K562 (cell line): Measurements from ENCODE around the gene DHX8. TPM values are rescaled to one million over a fixed set of nuclear protein-coding genes. Genes with fewer than 3 reads are reported as not detected.
A peak's percentile ranks its signal among the peaks of the same experiment; 100 is the strongest.

ENCODE experiments used
- BCOR ChIP-seq: fragments of 450-650 bp; IDR thresholded peaks from 2 replicates; pipeline ENCODE4 v1.6.1; 2016
- CREB1 ChIP-seq, 2 experiments: sonication (generic) in 1 of 2; formaldehyde crosslinking in 1 of 2; IDR thresholded peaks; 2 replicates each; pipeline versions ENCODE4 v1.6.1 to v1.8.0; 2012 to 2022; ENCODE audit warnings: inconsistent platforms in 1 of 2, mild to moderate bottlenecking in 1 of 2, missing genetic modification reagents in 1 of 2, moderate library complexity in 1 of 2
- ETV5 ChIP-seq: sonication (generic); formaldehyde crosslinking; IDR thresholded peaks from 2 replicates; pipeline ENCODE4 v1.4.0; 2020; ENCODE audit warnings: low read depth, mild to moderate bottlenecking, missing genetic modification reagents
- EZH2 ChIP-seq: IDR thresholded peaks from 2 replicates; pipeline ENCODE4 v1.6.1; 2012; ENCODE audit warnings: low read depth, mild to moderate bottlenecking, inconsistent platforms, low read length, borderline replicate concordance
- LCOR ChIP-seq: sonication (generic); formaldehyde crosslinking; IDR thresholded peaks from 2 replicates; pipeline ENCODE4 v1.8.0; 2022; ENCODE audit warnings: mild to moderate bottlenecking, missing genetic modification reagents
- NR3C1 ChIP-seq: sonication (generic); formaldehyde crosslinking; IDR thresholded peaks from 2 replicates; pipeline ENCODE4 v1.8.1; 2022; ENCODE audit warnings: missing genetic modification reagents
- RBM17 ChIP-seq: fragments of 200-400 bp; formaldehyde crosslinking; IDR thresholded peaks from 2 replicates; pipeline ENCODE4 v1.6.1; 2017; ENCODE audit warnings: low read depth, mild to moderate bottlenecking, low read length, borderline replicate concordance
- SMARCB1 ChIP-seq: IDR thresholded peaks from 2 replicates; pipeline ENCODE4 v1.6.1; 2011; ENCODE audit warnings: improper control_type of control experiment, low read depth; ENCODE audit not compliant: insufficient read length
- TRIM24 ChIP-seq, 2 experiments: fragments of 450-650 bp; IDR thresholded peaks; 2 replicates each; pipeline ENCODE4 v1.6.1; 2016
- ZKSCAN1 ChIP-seq: fragments of 150-350 bp; IDR thresholded peaks from 2 replicates; pipeline ENCODE4 v1.6.1; 2016; ENCODE audit warnings: low read depth, low read length
- ZZZ3 ChIP-seq: fragments of 450-650 bp; IDR thresholded peaks from 2 replicates; pipeline ENCODE4 v1.6.1; 2016; ENCODE audit warnings: antibody characterized with exemption, mild to moderate bottlenecking, moderate library complexity
- polyA plus RNA-seq, 8 experiments: library from polyadenylated mRNA; depleted of rRNA in 4 of 8; stranded (reverse) in 5 of 8; unstranded in 3 of 8; fragments of >200 nt; fragmentation: Nextera tagmentation in 2 of 8; fragmentation: Illumina TruSeq in 1 of 8; extraction: Ambion mirVana in 2 of 8; extraction: Trizol in 1 of 8; gene quantifications; 2 replicates each; pipeline versions ENCODE4 v1.2.1 to v1.2.3, GENCODE V29; 2011 to 2014; ENCODE audit warnings: inconsistent platforms in 1 of 8, missing spikeins in 1 of 8
- total RNA-seq, 7 experiments: library from RNA; depleted of rRNA in 6 of 7; stranded (reverse); fragments of >200 nt in 6 of 7; fragmentation: Illumina TruSeq in 2 of 7; extraction: Trizol in 2 of 7; gene quantifications; 2 replicates each; pipeline versions ENCODE4 v1.2.1 to v1.2.3, GENCODE V29; 2011 to 2021; ENCODE audit warnings: low replicate concordance in 1 of 7
- TF ChIP-seq, protein P1 (sequence below): fragments of 250-450 bp; sonication (Bioruptor Pico); IDR thresholded peaks from 2 replicates; pipeline ENCODE4 v1.4.0; 2020
- TF ChIP-seq, protein P2 (sequence below): sonication (generic); formaldehyde crosslinking; IDR thresholded peaks from 2 replicates; pipeline ENCODE4 v1.8.1; 2023; ENCODE audit warnings: mild to moderate bottlenecking, missing genetic modification reagents
- TF ChIP-seq, protein P3 (sequence below): sonication (generic); formaldehyde crosslinking; IDR thresholded peaks from 2 replicates; pipeline ENCODE4 v1.8.0; 2022; ENCODE audit warnings: mild to moderate bottlenecking, missing genetic modification reagents
- TF ChIP-seq, protein P4 (sequence below): fragments of 450-650 bp; IDR thresholded peaks from 2 replicates; pipeline ENCODE4 v1.6.1; 2016

The DHX8 gene
- total and polyA plus RNA-seq, 9 of the 15 experiments (the other 6 are each of a cell fraction or from before 2014, with no cell fraction given): 16.7 to 42.5 (median 25.6) TPM

DNA sequence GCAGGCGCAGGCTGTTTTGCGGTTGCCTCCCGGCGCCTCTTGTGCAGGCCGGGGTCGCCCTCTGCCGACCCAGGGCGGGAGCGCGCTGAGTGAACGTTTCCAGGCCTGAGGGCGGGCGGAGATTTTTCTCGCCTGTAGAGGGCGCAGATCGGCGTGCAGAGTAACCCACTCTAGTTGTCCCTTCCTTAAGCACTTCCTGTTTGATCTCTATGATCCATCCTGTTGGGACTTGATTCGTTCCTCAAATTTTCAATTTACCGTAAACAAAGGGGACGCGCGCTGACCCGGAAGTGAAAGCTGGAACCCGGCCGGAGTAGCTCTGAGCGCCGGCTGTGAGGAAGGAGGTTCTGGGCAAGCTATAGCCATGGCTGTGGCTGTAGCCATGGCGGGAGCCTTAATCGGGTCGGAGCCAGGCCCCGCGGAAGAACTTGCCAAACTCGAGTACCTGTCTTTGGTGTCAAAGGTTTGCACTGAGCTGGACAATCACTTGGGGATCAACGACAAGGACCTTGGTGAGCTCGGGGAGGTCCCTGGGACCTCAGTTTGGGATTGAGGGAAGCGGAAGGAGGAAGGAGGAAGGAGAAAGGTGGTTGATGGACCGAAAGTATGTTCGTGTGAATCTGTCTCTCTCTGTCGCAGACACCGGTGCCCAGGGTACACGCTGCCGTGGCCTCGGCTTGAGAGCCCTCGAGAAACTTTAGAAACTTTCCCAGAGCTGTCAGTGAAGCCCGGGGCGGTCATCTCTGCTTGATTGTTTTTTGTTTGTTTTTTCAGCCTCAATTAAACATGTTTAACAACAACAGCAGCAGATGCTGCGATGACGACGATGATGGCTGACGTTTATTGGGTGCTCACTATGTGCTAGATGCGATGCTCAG lies at the start of gene DHX8 (continued):
- TF ChIP-seq, protein P1, sequence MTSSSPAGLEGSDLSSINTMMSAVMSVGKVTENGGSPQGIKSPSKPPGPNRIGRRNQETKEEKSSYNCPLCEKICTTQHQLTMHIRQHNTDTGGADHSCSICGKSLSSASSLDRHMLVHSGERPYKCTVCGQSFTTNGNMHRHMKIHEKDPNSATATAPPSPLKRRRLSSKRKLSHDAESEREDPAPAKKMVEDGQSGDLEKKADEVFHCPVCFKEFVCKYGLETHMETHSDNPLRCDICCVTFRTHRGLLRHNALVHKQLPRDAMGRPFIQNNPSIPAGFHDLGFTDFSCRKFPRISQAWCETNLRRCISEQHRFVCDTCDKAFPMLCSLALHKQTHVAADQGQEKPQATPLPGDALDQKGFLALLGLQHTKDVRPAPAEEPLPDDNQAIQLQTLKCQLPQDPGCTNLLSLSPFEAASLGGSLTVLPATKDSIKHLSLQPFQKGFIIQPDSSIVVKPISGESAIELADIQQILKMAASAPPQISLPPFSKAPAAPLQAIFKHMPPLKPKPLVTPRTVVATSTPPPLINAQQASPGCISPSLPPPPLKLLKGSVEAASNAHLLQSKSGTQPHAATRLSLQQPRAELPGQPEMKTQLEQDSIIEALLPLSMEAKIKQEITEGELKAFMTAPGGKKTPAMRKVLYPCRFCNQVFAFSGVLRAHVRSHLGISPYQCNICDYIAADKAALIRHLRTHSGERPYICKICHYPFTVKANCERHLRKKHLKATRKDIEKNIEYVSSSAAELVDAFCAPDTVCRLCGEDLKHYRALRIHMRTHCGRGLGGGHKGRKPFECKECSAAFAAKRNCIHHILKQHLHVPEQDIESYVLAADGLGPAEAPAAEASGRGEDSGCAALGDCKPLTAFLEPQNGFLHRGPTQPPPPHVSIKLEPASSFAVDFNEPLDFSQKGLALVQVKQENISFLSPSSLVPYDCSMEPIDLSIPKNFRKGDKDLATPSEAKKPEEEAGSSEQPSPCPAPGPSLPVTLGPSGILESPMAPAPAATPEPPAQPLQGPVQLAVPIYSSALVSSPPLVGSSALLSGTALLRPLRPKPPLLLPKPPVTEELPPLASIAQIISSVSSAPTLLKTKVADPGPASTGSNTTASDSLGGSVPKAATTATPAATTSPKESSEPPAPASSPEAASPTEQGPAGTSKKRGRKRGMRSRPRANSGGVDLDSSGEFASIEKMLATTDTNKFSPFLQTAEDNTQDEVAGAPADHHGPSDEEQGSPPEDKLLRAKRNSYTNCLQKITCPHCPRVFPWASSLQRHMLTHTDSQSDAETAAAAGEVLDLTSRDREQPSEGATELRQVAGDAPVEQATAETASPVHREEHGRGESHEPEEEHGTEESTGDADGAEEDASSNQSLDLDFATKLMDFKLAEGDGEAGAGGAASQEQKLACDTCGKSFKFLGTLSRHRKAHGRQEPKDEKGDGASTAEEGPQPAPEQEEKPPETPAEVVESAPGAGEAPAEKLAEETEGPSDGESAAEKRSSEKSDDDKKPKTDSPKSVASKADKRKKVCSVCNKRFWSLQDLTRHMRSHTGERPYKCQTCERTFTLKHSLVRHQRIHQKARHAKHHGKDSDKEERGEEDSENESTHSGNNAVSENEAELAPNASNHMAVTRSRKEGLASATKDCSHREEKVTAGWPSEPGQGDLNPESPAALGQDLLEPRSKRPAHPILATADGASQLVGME: 0 out of 2 replicates have a peak, but pooled peaks have one; percentile 20
- TF ChIP-seq, protein P2, sequence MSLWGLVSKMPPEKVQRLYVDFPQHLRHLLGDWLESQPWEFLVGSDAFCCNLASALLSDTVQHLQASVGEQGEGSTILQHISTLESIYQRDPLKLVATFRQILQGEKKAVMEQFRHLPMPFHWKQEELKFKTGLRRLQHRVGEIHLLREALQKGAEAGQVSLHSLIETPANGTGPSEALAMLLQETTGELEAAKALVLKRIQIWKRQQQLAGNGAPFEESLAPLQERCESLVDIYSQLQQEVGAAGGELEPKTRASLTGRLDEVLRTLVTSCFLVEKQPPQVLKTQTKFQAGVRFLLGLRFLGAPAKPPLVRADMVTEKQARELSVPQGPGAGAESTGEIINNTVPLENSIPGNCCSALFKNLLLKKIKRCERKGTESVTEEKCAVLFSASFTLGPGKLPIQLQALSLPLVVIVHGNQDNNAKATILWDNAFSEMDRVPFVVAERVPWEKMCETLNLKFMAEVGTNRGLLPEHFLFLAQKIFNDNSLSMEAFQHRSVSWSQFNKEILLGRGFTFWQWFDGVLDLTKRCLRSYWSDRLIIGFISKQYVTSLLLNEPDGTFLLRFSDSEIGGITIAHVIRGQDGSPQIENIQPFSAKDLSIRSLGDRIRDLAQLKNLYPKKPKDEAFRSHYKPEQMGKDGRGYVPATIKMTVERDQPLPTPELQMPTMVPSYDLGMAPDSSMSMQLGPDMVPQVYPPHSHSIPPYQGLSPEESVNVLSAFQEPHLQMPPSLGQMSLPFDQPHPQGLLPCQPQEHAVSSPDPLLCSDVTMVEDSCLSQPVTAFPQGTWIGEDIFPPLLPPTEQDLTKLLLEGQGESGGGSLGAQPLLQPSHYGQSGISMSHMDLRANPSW (CRISPR knock-in tag): peak; percentile 64; the same call in 1 of the 2 replicates
- TF ChIP-seq ZKSCAN1 (peak; percentile 81), EZH2 (no peak), ZZZ3 (peak; percentile 83; the same call in 1 of the 2 replicates), ETV5 (peak; percentile 89), LCOR (CRISPR knock-in tag) (peak; percentile 97), BCOR (peak; percentile 25), RBM17 (no peak), TRIM24 (IDR thresholded peaks at IDR 0.05) (peak in 1 of 2 experiments; percentile 54; a peak in 1 of 4 replicates), CREB1 (IDR thresholded peaks at IDR 0.05) (peak; percentile 58), CREB1 (CRISPR knock-in tag; IDR thresholded peaks at IDR 0.05) (peak; percentile 75), NR3C1 (no peak), SMARCB1 (no peak)
- TF ChIP-seq, protein P3, sequence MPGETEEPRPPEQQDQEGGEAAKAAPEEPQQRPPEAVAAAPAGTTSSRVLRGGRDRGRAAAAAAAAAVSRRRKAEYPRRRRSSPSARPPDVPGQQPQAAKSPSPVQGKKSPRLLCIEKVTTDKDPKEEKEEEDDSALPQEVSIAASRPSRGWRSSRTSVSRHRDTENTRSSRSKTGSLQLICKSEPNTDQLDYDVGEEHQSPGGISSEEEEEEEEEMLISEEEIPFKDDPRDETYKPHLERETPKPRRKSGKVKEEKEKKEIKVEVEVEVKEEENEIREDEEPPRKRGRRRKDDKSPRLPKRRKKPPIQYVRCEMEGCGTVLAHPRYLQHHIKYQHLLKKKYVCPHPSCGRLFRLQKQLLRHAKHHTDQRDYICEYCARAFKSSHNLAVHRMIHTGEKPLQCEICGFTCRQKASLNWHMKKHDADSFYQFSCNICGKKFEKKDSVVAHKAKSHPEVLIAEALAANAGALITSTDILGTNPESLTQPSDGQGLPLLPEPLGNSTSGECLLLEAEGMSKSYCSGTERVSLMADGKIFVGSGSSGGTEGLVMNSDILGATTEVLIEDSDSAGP (CRISPR knock-in tag): no peak
- TF ChIP-seq, protein P4, sequence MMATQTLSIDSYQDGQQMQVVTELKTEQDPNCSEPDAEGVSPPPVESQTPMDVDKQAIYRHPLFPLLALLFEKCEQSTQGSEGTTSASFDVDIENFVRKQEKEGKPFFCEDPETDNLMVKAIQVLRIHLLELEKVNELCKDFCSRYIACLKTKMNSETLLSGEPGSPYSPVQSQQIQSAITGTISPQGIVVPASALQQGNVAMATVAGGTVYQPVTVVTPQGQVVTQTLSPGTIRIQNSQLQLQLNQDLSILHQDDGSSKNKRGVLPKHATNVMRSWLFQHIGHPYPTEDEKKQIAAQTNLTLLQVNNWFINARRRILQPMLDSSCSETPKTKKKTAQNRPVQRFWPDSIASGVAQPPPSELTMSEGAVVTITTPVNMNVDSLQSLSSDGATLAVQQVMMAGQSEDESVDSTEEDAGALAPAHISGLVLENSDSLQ: peak; percentile 60
